ENCODE measurements around the gene THEM4. TPM values are rescaled to one million over a fixed set of nuclear protein-coding genes. Genes with fewer than 3 reads are reported as not detected.
A peak's percentile ranks its signal among the peaks of the same experiment; 100 is the strongest.
"Not testable (repeated sequence)": the region's sequence is repeated elsewhere in the genome, so short reads cannot be mapped to it uniquely, and the experiment has no call there.

The THEM4 gene
- total RNA-seq, 2 donors from 2014 or later: 7.3 to 11.0 TPM

DNA sequence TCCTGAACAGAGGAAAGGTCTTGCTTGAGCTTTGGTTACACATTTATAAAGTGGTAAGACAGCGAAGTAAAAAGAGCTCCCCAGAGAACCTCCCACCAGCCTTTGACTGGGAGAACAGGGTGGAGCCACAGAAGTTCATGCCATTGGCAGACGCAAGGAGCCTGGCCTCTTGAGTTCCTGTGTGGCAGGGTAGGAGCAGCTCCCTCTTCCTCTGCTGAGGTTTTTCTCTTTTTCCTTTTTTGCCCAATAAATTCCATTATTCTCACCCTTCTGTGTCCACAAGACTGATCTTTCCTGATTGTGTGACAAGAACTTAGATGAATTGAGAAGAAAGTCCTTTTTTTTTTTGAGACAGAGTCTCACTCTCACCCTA, 4.3 kb downstream of the THEM4 start:
- ATAC-seq: no peak
- no peak for DNase-seq
- intact Hi-C loops (cut with DNase I, micrococcal nuclease): no loop called here

DNA sequence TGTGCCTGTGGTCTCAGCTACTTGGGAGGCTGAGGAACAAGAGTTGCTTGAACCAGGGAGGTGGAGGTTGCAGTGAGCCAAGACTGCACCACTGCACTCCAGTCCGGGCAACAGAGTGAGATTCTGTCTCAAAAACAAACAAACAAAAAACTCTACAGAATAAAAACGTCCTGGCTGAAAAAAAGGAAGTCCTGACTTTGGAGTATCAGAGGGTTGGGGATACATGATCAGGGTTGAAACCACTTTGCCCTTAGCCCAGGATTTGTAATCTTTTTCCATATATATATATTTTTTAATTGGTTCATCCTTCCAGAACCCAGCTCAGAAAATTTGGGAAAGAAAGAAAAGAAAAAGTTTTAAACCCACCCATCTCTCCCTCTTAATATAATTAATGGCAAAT, 6.5 kb downstream of the THEM4 start:
- DNase-seq: no peak
- intact Hi-C loops (cut with DNase I, micrococcal nuclease): no loop called here
- ATAC-seq: no peak

DNA sequence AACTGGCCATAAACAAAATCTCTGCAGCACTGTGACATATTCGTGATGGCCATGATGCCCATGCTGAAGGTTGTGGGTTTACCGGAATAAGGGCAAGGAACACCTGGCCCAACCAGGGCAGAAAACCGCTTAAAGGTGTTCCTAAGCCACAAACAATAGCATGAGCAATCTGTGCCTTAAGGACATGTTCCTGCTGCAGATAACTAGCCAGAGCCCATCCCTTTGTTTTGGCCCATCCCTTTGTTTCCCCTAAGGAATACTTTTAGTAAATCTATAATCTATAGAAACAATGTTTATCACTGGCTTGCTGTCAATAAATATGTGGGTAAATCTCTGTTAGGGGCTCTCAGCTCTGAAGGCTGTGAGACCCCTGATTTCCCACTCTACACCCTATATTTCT, 8.5 kb downstream of the THEM4 start:
- DNase-seq; ATAC-seq; intact Hi-C loops (cut with DNase I, micrococcal nuclease): not testable (repeated sequence)

DNA sequence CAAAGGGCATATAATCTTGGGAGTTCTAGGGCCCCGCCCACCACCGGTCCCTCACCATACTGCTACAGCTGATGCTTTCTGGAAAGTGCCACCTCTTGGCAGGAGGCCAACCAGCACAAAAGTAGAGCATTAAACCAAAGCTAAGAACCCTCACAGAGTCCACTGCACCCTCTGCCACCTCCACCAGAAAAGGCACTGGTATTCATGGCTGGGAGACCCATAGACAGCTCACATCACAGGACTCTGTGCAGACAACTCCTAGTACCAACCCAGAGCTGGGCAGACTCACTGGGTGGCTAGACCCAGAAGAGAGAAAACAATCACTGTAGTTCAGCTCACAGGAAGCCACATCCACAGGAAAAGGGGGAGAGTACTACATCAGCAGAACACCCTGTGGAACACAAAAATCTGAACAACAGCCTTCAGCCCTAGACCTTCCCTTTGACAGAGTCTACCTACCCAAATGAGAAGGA, 10.8 kb downstream of the THEM4 start:
- ATAC-seq (no peak), DNase-seq (peak in 1 of 2 donors; percentile 45)

DNA sequence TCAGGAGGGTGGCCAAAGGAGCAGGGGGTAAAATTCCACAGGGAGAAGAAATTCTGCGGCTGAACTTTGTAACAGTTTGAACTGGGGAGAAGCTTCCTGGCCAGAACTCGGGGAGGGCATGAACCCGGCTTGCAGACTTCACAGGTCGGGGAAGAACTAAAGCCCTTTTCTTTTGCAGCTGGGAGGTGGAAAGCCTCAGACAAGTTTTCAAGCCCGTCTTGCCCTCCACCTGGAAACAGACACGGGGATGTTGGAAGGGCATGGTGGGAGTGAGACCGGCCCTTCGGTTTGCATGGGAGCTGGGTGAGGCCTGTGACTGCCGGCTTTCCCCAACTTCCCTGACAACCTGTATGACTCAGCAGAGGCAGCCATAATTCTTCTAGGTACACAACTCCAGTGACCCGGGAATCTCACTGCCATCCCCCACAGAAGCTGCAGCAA, 11.3 kb downstream of the THEM4 start:
- ATAC-seq (no peak), DNase-seq (no peak)
- intact Hi-C loops (cut with DNase I, micrococcal nuclease): no loop called here

More for the DNA sequence above, 10.8 kb downstream of the THEM4 start:
- intact Hi-C loops (cut with DNase I, micrococcal nuclease): no loop called here

DNA sequence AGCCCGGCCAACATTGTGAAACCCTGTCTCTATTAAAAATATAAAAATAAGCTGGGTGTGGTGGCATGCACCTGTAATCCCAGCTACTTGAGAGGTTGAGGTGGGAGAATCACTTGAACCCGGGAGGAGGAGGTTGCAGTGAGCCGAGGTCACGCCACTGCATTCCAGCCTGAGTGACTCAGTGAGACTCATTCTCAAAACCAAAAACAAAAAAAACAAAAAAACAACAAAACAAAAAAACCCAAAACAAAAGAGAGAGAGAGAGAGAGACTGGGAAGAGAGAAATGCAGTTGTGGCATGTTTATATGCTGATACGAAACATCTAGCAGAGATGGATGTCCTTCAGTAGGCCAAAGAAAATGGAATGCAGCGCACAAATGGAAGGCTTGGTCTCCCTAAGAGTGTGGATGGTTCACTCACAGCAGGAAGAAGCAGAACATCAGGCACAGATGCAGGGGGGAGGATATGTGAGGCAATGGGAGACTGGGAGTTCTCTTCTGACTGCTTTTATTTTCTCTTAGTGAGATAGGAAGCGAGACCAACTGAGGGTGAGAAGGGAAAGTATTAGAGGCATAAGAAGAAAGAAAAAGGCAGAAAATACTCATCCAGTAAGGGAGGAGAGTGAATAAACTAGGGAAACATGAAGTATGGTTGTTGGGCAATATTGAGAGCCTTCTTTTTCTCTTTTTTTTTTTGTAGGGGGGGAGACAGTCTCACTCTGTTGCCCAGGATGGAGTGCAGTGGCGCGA, 16.0 kb downstream of the THEM4 start:
- DNase-seq: no peak
- intact Hi-C loops (cut with DNase I, micrococcal nuclease): no loop called here
- no peak for ATAC-seq

DNA sequence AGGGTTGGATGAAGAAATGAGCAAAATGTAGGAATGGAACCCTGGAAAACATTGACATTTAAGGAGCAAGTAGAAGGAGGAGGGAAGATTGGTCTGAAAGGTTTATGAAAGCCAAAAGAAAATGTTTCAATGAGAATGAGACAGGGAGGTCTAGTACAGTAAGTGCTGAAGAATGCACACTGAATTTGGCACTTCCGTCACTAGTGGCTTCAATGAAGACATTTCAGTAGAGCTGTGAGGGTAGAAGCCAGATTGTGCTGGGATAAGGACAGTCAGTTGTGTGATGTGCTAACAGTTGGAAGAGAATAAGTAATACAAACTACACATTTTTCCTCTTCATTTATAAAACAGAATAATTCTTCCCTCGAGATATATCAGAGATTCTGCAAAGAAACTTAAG, 17.1 kb downstream of the THEM4 start:
- DNase-seq (no peak), ATAC-seq (no peak)
- intact Hi-C loops (cut with DNase I, micrococcal nuclease): no loop called here

DNA sequence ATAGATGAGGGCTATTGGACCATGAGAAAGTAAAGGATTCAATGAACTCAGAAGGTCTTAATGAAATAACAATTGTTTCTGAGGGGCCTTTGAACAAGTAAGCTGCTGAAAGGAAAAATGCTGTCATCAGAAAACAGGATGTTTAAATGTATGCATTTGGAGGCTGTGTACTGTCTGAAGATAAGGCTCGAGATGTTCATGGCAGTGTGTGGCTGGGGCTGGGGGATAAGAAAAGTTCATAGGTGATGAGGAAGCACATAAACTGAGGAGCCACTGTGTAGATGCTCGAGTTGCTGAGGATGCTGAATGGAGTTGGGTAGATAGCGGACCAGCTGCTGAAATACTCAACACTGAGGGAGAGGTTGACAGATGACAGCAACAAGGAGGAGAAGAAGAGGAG, 17.8 kb downstream of the THEM4 start:
- ATAC-seq (no peak), DNase-seq (no peak)
- intact Hi-C loops (cut with DNase I, micrococcal nuclease): no loop called here

DNA sequence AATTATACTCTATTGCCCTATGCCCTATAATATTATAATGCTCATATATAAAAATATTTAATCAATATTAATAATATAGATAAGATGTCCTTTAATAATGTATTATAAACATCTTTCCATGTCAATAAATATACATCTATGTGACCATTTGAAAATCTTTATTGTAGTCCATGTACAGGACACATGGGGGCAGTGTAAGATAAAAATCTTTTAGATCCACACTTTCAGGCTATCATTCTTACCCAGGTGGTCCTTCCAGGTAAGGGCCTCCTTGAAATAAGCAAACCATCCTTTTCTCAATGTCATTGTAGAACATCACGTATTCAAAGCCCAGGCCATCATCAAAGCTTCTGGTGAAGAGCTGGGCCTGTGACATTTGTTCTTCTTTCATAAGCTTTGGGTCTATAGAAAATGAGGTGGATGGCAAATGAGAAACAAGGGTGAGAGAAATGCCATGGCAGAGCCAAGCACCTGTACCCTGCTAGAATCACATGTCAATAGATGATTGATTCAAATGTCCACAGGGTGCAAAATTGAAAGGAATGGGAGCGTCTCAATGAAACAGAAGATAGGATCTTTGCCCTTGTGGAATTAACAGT, 20.2 kb downstream of the THEM4 start:
- intact Hi-C loops (cut with DNase I, micrococcal nuclease): no loop called here
- ATAC-seq: peak; percentile 55
- no peak for DNase-seq

DNA sequence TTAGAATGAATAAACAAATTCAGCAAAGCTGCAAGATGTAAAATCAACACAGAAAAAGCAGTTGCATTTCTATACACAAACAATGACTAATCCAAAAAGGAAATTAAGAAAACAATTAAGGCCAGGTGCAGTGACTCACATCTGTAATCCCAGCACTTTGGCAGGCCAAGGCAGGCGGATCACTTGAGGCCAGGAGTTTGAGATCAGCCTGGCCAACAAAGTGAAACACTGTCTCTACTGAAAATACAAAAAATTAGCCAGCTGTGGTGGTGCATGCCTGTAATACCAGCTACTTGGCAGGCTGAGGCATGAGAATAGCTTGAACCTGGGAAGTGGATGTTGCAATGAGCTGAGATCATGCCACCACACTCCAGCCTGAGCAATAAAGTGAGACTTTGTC, 22.3 kb downstream of the THEM4 start:
- intact Hi-C loops (cut with DNase I, micrococcal nuclease): no loop called here
- ATAC-seq: no peak
- DNase-seq: no peak

DNA sequence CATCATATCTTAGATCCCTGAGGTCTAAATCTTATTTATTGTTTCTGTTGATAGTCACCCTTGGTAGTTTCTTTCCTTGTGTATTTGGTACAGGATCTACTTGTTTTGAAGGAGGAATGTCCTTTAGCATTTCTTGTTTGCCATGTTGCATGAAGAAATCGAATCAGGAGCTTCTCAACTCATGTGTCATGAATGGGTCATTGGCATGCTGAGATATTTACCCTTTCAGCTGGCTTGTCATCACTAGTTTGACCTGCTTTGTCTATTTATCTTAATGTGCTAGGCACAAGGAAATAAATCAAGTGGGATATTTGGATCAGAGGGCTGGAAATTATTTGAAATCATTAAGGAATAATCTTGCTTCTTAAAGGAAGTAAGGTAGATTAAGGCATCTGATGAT, 23.8 kb downstream of the THEM4 start:
- ATAC-seq (no peak), DNase-seq (no peak)
- intact Hi-C loops (cut with DNase I, micrococcal nuclease): no loop called here

DNA sequence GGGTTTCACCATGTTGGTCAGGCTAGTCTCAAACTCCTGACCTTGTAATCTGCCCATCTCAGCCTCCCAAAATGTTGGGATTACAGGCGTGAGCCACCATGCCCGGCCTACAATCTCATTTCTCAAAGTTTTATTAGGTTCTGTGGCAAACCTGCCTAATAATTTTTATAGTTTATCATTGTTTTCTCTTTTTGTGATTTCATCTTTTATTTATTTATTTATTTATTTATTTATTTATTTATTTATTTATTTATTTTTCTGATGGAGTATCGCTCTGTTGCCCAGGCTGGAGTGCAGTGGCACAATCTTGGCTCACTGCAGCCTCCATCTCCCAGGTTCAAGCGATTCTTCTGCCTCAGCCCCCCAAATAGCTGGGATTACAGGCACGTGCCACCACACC, 24.4 kb downstream of the THEM4 start:
- intact Hi-C loops (cut with DNase I, micrococcal nuclease); ATAC-seq: not testable (repeated sequence)

DNA sequence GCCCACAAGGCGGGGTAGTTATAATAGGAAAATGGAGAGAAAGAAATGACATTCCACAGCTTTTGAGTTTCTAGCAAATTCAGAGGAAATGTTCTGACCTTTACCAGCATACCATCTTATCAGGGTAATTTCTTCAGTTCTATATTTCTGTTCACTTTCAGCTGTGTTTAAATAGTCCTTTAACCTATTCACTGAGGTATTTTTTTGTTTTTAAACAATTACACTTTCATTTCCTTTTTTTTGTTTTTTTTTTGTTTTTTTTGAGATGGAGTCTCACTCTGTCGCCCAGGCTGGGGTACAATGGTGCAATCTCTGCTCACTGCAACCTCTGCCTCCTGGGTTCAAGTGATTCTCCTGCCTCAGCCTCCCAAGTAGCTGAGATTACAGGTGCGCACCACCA, 24.9 kb downstream of the THEM4 start:
- DNase-seq; intact Hi-C loops (cut with DNase I, micrococcal nuclease); ATAC-seq: not testable (repeated sequence)

More for the DNA sequence above, 24.4 kb downstream of the THEM4 start:
- not testable (repeated sequence) for DNase-seq

DNA sequence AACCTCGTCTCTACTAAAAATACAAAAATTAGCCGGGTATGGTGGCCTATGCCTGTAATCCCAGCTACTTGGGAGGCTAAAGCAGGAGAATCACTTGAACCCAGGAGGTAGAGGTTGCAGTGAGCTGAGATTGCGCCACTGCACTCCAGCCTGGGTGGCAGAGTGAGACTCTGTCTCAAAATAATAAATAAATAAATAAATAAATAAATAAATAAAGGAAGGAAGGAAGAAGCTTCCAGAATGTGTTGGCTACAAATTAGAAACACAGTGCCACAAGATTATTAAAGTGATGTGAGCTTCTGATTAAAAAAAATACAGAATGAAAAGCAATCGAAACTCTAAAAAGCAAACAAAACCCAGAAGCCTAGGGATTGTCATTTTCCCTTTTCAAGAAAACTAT, 25.4 kb downstream of the THEM4 start:
- intact Hi-C loops (cut with DNase I, micrococcal nuclease); ATAC-seq; DNase-seq: not testable (repeated sequence)

DNA sequence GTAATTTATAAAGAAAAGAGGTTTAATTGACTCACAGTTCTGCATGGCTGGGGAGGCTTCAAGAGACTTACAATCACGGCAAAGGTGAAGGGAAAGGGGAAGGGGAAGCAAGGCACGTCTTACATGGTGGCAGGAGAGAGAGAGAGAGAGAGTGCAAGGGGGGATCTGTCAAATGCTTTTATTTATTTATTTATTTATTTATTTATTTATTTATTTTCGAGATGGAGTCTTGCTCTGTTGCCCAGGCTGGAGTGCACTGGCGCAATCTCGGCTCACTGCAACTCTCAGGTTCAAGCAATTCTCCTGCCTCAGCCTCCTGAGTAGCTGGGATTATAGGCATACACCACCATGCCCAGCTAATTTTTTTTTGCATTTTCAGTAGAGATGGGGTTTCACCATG, 26.4 kb downstream of the THEM4 start:
- ATAC-seq; DNase-seq; intact Hi-C loops (cut with DNase I, micrococcal nuclease): not testable (repeated sequence)

DNA sequence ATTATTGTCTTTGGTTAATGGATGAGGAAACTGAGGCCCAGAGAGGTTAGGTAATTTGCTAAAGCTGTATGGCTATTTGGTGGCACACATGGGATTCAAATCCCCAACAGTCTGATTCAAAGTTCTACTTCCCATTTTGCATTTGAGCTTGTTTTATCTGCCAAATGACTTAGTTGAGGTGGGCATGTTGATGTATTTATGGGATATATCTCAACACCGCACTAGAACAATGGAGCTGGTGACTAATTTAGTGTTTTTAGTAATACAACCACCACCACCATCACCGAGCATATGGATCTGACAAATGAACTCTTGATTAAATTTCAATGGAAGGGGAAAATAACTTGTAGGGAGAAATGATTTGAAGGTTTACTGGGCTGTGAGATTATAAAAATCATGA, 26.8 kb downstream of the THEM4 start:
- no peak for DNase-seq
- no peak for ATAC-seq
- intact Hi-C loops (cut with DNase I, micrococcal nuclease): no loop called here

DNA sequence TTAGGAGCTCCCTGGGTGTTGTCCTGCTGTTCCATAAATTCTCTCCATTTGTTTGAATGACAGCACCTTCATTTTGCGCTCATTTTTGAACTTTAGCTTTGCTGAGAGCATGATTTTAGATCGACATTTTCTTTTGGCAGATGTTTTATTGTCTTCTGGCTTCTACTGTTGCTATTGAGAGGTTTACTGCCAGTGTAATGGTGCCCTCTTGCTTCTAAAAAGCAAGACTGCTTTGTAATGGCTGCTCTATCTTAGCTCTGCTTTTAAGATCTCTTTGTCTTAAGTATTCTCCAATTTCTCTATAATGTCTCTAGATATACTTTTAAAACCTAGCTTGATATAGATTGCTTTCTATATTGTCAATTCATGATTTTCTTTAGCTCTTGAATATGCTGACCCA, 27.8 kb downstream of the THEM4 start:
- intact Hi-C loops (cut with DNase I, micrococcal nuclease): no loop called here
- peak; percentile 52 for ATAC-seq

DNA sequence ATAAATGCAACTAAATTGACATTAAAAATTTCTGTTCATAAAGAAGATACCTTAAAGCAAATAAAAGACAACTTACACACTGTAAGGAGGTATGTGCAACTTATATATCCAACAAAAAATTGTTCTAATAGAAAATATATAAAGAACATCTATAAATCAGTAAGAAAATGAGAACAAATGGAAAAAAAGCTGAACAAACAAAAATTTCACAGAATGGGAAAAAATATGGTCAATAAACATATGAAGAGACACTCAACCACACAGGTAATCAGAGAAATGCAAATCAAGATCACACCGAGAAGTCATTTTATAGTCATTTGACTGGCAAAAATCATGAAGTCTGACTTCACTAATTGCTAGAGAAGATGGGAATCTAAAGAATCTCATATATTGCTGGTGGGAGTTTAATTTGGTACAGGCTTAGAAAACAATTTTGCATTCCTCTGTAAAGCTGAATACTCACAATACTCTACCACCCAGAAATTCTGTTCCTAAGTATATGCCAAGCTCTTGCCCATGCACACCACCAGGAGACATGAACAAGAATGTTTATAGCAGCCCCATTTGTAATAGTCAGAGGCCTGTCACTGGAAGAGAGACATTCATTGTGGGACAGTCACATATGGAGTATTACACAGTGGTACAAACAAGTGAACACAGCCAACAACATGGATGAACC, 33.8 kb downstream of the THEM4 start:
- no peak for DNase-seq

More for the DNA sequence above, 27.8 kb downstream of the THEM4 start:
- no peak for DNase-seq

DNA sequence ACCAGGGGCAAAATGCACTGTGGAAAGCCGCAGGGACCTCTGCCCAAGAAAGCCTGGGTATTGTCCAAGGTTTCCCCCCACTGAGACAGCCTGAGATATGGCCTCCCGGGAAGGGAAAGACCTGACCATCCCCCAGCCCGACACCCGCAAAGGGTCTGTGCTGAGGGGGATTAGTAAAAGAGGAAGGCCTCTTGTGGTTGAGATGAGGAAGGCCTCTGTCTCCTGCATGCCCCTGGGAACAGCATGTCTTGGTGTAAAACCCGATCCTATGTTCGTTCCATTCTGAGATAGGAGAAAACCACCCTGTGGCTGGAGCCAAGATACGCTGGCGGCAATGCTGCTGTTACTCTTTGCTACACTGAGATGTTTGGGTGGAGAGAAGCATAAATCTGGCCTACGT, 36.5 kb downstream of the THEM4 start:
- intact Hi-C loops (cut with DNase I, micrococcal nuclease); DNase-seq; ATAC-seq: not testable (repeated sequence)

More for the DNA sequence above, 33.8 kb downstream of the THEM4 start:
- intact Hi-C loops (cut with DNase I, micrococcal nuclease): no loop called here
- no peak for ATAC-seq

All from left colon (tissue), 2 donors.